GM12801 (cell line): ENCODE results near the gene NFATC1.

Source experiments
- CTCF ChIP-seq: IDR thresholded peaks from one replicate; pipeline ENCODE4 v1.5.1; 2011; ENCODE audit warnings: control low read depth; ENCODE audit not compliant: insufficient read length; ENCODE audit errors: extremely low read depth

NFATC1 gene

GRCh38 chr18:79569720-79570119, 174.0 kb downstream of the NFATC1 start:
- TF ChIP-seq CTCF: no peak

- TF ChIP-seq CTCF: no peak
These were observed 174.8 kb downstream of the NFATC1 start for GRCh38 chr18:79570266-79571201.

- TF ChIP-seq CTCF: no peak
These were observed 175.7 kb downstream of the NFATC1 start for GRCh38 chr18:79571211-79572092.

GRCh38 chr18:79572093-79572780, 176.5 kb downstream of the NFATC1 start:
- TF ChIP-seq CTCF: no peak

- no peak for TF ChIP-seq CTCF
These were observed 177.2 kb downstream of the NFATC1 start for GRCh38 chr18:79572848-79573451.

- TF ChIP-seq CTCF: no peak
These were observed 178.3 kb downstream of the NFATC1 start for GRCh38 chr18:79573921-79574491.
